ENCODE results near the gene RLIM.
"Not testable (repeated sequence)": the region's sequence is repeated elsewhere in the genome, so short reads cannot be mapped to it uniquely, and the experiment has no call there.

The RLIM gene, protein sequence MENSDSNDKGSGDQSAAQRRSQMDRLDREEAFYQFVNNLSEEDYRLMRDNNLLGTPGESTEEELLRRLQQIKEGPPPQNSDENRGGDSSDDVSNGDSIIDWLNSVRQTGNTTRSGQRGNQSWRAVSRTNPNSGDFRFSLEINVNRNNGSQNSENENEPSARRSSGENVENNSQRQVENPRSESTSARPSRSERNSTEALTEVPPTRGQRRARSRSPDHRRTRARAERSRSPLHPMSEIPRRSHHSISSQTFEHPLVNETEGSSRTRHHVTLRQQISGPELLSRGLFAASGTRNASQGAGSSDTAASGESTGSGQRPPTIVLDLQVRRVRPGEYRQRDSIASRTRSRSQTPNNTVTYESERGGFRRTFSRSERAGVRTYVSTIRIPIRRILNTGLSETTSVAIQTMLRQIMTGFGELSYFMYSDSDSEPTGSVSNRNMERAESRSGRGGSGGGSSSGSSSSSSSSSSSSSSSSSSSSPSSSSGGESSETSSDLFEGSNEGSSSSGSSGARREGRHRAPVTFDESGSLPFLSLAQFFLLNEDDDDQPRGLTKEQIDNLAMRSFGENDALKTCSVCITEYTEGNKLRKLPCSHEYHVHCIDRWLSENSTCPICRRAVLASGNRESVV

DNA sequence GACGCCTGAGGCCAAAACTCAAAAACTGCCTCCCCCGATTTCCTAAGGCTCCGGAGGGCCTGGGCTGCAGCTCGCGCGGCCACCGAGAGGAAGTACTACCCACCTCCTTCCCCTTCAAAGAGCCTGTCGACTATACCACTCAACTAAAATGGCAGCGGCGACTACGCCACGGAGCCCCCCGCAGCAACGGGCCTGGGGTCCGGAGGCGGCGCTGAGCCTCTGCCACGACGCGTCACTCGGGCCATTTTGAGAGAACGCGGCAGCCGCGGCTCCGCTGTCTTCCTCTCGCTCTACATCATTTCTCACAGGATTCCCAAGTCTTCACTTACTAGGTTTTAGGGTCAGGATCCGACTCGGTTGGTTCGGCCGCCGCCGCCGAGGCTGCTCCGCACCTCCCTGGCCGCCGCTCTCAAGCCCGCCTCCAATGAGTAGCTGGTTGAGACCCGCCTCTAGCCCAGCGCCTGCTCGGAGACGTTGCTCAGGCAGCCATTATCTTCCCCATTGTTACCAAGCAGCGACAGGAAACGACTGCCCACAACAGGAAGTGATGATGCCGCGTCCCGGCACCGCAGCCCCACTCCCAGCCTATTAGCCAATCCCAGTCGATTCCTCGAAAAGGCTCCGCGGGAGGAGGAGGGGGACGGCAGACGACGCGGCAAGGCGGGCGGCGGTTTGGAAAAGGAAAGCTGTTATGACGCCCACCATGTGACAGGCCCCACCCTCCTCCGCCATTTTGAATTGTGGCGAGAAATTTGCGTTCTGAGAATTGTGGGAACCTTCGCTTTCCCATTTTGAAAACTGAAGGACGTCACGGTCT lies at the start of gene RLIM:
Gene RLIM, minus strand, starts transcription at position 532 of the 817 bp plus-strand sequence. CDS start 18,647 bp downstream, outside the sequence.
- peak within 1 kb of the TSS; percentile 97 for H3K4me3 Mint-ChIP-seq
- H3K36me3 Mint-ChIP-seq (ENCODE audit: low read depth), result peaks cover 46% of the 10 kb centered on the region
- H3K9me3 Mint-ChIP-seq, result no peaks in the 10 kb centered on the region
- peak; percentile 88 for DNase-seq
- H3K4me1 Mint-ChIP-seq (ENCODE audit: low read depth), result peaks cover 15% of the 10 kb centered on the region
- H3K27ac Mint-ChIP-seq, result peak within 1 kb of the TSS; percentile 99
- peaks cover 3% of the 10 kb centered on the region for H3K27me3 Mint-ChIP-seq

- Mint-ChIP-seq H3K27me3 (peaks cover 59% of the 10 kb centered on the region), H3K9me3 (no peaks in the 10 kb centered on the region), H3K4me3 (no peak overlapping the region), H3K36me3 (ENCODE audit: low read depth) (no peaks in the 10 kb centered on the region), H3K4me1 (ENCODE audit: low read depth) (no peaks in the 10 kb centered on the region), H3K27ac (no peak overlapping the region)
- DNase-seq, result no peak
Observed at GRCh38 chrX:74656079-74656745, 41.8 kb upstream of the RLIM start.

DNA sequence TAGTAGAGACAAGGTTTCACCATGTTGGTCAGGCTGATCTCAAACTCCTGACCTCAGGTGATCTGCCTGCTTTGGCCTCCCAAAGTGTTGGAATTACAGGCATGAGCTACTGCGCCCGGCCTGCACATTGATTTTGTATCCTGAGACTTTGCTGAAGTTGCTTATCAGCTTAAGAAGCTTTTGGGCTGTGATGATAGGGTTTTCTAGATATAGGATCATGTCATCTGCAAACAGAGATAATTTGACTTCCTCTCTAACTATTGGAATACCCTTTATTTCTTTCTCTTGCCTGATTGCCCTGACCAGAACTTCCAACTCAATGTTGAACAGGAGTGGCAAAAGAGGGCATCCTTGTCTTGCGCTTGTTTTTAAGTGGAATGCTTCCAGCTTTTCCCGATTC lies 40.5 kb upstream of the RLIM start:
- not testable (repeated sequence) for H3K4me3 Mint-ChIP-seq; DNase-seq; H3K4me1 Mint-ChIP-seq (ENCODE audit: low read depth); H3K27ac Mint-ChIP-seq; H3K36me3 Mint-ChIP-seq (ENCODE audit: low read depth); H3K9me3 Mint-ChIP-seq
- H3K27me3 Mint-ChIP-seq, result peaks cover 59% of the 10 kb centered on the region

DNA sequence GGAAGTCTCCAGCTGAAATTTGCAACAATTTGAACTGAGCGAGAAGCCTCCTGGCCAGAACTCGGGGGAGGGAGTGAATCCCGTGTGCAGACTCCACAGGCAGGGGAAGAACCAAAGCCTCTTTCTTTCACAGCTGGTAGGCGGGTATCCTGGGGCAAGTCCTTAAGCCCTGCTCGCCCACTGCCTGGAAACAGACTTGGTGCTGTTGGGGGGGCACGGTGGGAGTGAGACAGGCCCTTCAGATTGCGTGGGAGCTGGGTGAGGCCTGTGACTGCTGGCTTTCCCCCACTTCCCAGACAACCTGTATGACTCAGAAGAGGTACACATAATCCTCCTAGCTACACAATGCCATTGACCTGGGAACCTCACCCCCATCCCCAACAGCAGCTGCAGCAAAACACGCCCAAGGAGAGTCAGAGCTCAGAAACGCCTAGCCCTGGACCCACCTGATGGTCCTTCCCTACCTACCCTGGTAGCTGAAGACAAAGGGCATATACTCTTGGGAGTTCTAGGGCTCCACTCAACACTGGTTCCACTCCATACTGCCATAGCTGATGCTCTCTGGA lies 22.4 kb upstream of the RLIM start:
- no peaks in the 10 kb centered on the region for H3K4me1 Mint-ChIP-seq (ENCODE audit: low read depth)
- H3K9me3 Mint-ChIP-seq, result no peaks in the 10 kb centered on the region
- H3K36me3 Mint-ChIP-seq (ENCODE audit: low read depth), result no peaks in the 10 kb centered on the region
- peaks cover 47% of the 10 kb centered on the region for H3K27me3 Mint-ChIP-seq
- H3K27ac Mint-ChIP-seq, result no peak overlapping the region
- H3K4me3 Mint-ChIP-seq, result no peak overlapping the region
- DNase-seq, result no peak

- Mint-ChIP-seq H3K9me3 (no peaks in the 10 kb centered on the region), H3K4me1 (ENCODE audit: low read depth) (peaks cover 19% of the 10 kb centered on the region), H3K36me3 (ENCODE audit: low read depth) (peaks cover 51% of the 10 kb centered on the region), H3K27ac (peak overlapping the region; percentile 99), H3K4me3 (peak overlapping the region; percentile 97), H3K27me3 (peaks cover 4% of the 10 kb centered on the region)
- DNase-seq, result no peak
Observed at GRCh38 chrX:74613370-74614092, 893 bp downstream of the RLIM start.

DNA sequence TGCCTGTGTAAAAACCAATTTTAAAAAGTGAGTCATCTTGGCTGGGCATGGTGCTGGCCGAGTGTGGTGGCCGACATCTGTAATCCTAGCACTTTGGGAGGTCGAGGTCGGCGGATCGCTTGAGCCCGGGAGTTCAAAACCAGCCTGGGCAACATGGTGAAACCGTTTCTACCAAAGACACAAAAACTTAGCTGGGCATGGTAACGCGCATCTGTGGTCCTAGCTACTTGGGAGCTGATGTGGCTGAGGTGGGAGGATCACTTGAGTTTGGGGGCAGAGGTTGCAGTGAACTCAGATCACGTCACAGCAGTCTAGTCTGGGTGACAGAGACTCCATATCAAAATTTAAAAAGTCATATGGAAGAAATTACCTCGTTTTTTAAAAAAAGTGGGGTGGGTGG lies 7.6 kb downstream of the RLIM start:
- Mint-ChIP-seq H3K27ac (peak overlapping the region; percentile 11), H3K4me3 (no peak overlapping the region), H3K9me3 (no peaks in the 10 kb centered on the region), H3K27me3 (peaks cover 15% of the 10 kb centered on the region), H3K36me3 (ENCODE audit: low read depth) (peaks cover 73% of the 10 kb centered on the region), H3K4me1 (ENCODE audit: low read depth) (peaks cover 48% of the 10 kb centered on the region)
- DNase-seq, result no peak

DNA sequence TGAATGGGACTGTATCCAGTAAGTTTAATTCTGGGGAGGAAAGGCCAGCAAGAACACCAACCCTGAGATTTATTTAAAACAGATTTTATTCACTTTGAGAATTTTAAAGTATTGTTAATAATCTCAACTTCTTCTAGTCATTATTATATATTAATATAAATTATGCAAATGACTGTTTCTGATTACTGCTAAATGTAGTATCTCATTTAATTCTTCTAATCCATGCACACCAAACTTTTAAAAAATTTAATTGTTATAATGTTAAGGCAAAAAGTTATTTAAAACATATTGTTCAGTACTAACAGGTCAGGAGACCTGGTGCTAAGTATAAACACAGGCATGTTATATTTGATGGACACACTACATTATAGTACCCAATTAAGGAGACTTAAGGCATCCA lies 8.1 kb downstream of the RLIM start:
- Mint-ChIP-seq H3K9me3 (no peaks in the 10 kb centered on the region), H3K27me3 (peaks cover 15% of the 10 kb centered on the region), H3K4me1 (ENCODE audit: low read depth) (peaks cover 52% of the 10 kb centered on the region), H3K36me3 (ENCODE audit: low read depth) (peaks cover 72% of the 10 kb centered on the region), H3K4me3 (no peak overlapping the region), H3K27ac (no peak overlapping the region)
- DNase-seq, result no peak

- Mint-ChIP-seq H3K27ac (no peak overlapping the region), H3K9me3 (no peaks in the 10 kb centered on the region), H3K36me3 (ENCODE audit: low read depth) (peaks cover 75% of the 10 kb centered on the region), H3K27me3 (peaks cover 22% of the 10 kb centered on the region), H3K4me1 (ENCODE audit: low read depth) (peaks cover 54% of the 10 kb centered on the region), H3K4me3 (no peak overlapping the region)
- no peak for DNase-seq
Observed at GRCh38 chrX:74603040-74603439, 11.4 kb downstream of the RLIM start.

- no peaks in the 10 kb centered on the region for H3K9me3 Mint-ChIP-seq
- no peak for DNase-seq
- H3K4me1 Mint-ChIP-seq (ENCODE audit: low read depth), result peaks cover 51% of the 10 kb centered on the region
- no peak overlapping the region for H3K27ac Mint-ChIP-seq
- H3K27me3 Mint-ChIP-seq, result peaks cover 22% of the 10 kb centered on the region
- H3K36me3 Mint-ChIP-seq (ENCODE audit: low read depth), result peaks cover 77% of the 10 kb centered on the region
- no peak overlapping the region for H3K4me3 Mint-ChIP-seq
Observed at GRCh38 chrX:74602142-74602541, 12.3 kb downstream of the RLIM start.

DNA sequence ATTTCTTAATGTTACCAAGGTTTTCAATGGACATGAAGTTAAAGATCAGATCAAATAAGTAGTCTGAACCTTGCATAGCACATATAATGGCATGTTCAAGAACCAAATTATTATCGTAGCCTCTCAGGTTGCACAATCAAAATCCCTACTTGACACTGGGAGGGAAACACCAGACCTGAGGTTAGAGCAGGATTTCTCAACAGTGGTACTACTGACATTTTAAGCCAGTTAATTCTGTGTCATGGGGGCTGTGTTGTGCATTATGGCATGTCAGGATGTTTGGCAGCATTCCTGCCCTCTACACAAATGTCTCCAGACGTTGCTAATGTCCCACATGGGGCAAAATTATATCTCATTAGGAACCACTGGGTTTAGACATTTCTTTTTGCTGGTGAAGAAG lies 20.8 kb downstream of the RLIM start:
- Mint-ChIP-seq H3K9me3 (no peaks in the 10 kb centered on the region), H3K36me3 (ENCODE audit: low read depth) (peaks cover 85% of the 10 kb centered on the region), H3K27me3 (peaks cover 21% of the 10 kb centered on the region), H3K4me1 (ENCODE audit: low read depth) (peaks cover 2% of the 10 kb centered on the region), H3K4me3 (no peak overlapping the region), H3K27ac (no peak overlapping the region)
- no peak for DNase-seq

- Mint-ChIP-seq H3K27me3 (peaks cover 24% of the 10 kb centered on the region), H3K4me1 (ENCODE audit: low read depth) (no peaks in the 10 kb centered on the region), H3K4me3 (no peak overlapping the region), H3K27ac (no peak overlapping the region), H3K9me3 (no peaks in the 10 kb centered on the region), H3K36me3 (ENCODE audit: low read depth) (peaks cover 70% of the 10 kb centered on the region)
- no peak for DNase-seq
Observed at GRCh38 chrX:74585766-74586165, 28.7 kb downstream of the RLIM start.

DNA sequence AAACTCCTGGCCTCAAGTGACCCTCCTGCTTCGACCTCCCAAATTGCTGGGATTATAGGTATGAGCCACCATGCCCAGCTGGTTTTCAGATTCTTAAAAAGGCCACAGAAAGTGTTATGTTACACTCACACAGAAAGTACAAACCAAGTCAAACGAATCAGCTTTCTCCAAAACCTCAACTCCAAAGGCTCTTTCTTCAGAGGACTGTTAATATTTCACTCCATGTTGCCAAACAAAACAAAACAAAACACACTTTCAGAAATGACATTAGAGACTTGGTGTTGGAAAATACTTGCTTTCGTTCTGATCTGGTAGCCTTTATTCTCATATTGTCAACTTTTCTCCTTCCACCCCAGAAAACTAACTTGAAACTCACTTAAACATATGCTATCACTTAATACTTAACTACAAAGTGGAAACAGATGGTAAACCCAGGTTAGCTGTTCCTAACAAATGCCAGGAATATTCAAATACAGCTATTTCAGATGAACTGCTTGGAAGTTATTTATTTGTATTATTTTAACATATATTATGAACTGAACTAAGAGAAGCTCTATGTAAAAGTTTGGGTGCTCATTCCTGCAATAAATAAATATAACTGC lies 34.7 kb downstream of the RLIM start:
- Mint-ChIP-seq H3K36me3 (ENCODE audit: low read depth) (peaks cover 30% of the 10 kb centered on the region), H3K9me3 (no peaks in the 10 kb centered on the region), H3K4me3 (no peak overlapping the region), H3K27me3 (peaks cover 10% of the 10 kb centered on the region), H3K4me1 (ENCODE audit: low read depth) (peaks cover 18% of the 10 kb centered on the region), H3K27ac (peak overlapping the region; percentile 27)
- DNase-seq, result no peak

- Mint-ChIP-seq H3K27ac (peak overlapping the region; percentile 76), H3K4me1 (ENCODE audit: low read depth) (peaks cover 18% of the 10 kb centered on the region), H3K36me3 (ENCODE audit: low read depth) (peaks cover 21% of the 10 kb centered on the region), H3K27me3 (peaks cover 11% of the 10 kb centered on the region), H3K4me3 (no peak overlapping the region), H3K9me3 (no peaks in the 10 kb centered on the region)
- DNase-seq, result no peak
Observed at GRCh38 chrX:74578137-74578536, 36.3 kb downstream of the RLIM start.
